ENCODE data around the gene LILRA2. TPM values are rescaled to one million over a fixed set of nuclear protein-coding genes. Genes with fewer than 3 reads are reported as not detected.
A peak's percentile ranks its signal among the peaks of the same experiment; 100 is the strongest.

LILRA2 gene
- total RNA-seq, 6 experiments from 2014 or later: 1.4 to 8.3 (median 2.4) TPM

DNA sequence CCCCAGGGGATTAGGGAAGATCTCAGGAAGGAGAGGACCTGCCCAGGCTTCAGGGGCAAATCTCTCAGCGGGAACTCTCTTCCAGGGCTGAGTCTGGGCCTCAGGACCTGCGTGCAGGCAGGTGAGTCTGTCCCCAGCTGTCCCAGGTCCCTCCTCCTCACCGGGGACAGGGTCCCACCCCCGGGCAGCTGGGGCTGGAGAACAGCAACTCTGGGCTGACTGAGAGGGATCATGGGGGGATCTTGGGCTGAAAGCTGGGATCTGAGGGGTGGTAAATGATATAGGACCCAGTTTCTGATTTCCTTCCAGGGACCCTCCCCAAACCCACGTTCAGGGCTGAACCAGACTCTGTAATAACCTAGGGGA, 34.2 kb downstream of the LILRA2 start:
- H3K4me3 ChIP-seq: no peak overlapping the region
- no peak overlapping the region for H3K27ac ChIP-seq
- H3K4me1 ChIP-seq: no peaks in the 10 kb centered on the region
- no peak for DNase-seq
- H3K27me3 ChIP-seq: no peaks in the 10 kb centered on the region
- TF ChIP-seq POLR2A (IDR thresholded peaks at IDR 0.05) (no peak), CTCF (IDR thresholded peaks at IDR 0.05) (no peak)
- H3K9me3 ChIP-seq: no peaks in the 10 kb centered on the region
- no peaks in the 10 kb centered on the region for H3K36me3 ChIP-seq
- WGBS (ENCODE audit: insufficient coverage, low coverage, low lambda C conversion rate, missing lambda C conversion rate): no CpG with 5 or more reads among the region's 5 CpGs
- intact Hi-C loops (cut with DNase I): no loop called here
- no peak for ATAC-seq

DNA sequence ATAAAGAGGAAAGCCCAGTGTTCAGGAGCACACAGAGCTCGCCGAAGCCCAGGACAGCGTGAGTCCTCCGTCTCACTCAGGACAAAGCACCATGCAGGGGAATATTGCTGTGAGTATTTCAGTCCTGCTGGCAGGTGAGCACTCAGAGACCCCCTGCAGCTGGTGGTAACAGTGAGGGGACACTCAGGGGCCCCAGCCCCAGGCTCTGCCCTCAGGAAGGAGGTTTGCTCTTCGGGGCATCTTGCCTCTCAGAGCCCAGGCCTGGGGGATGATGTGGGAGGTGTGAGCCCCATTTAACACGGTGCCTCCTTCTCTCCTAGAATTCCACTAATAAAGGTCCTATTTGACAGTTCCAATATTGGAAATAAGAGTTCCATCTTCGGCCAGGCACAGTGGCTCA, 34.6 kb downstream of the LILRA2 start:
- WGBS (ENCODE audit: insufficient coverage, low coverage, low lambda C conversion rate, missing lambda C conversion rate): 38% methylated on average over 3 of the region's 7 CpGs
- DNase-seq (no peak), ATAC-seq (no peak)

DNA sequence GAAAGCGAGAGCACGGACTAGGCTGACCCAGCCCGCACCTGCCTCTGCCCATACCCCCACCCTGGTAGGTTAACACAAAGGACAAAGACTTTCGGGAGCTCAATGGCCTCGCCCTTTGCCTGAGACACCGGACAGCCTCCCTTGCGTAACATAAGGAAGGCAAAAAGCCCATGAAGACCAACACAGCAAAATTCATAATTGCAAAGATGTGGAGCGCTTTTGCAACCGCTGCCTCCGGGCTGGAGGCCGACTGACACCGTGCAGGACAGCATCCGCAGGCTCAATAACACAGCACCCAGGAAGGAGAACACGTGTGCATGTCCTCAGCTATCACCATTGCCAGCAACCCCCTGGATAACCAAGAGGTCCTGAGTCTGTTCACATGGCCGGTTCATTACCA, 35.2 kb downstream of the LILRA2 start:
- TF ChIP-seq POLR2A (IDR thresholded peaks at IDR 0.05) (no peak), CTCF (IDR thresholded peaks at IDR 0.05) (no peak)

More for the DNA sequence above, 34.6 kb downstream of the LILRA2 start:
- Histone ChIP-seq H3K9me3 (no peaks in the 10 kb centered on the region), H3K36me3 (no peaks in the 10 kb centered on the region), H3K27ac (no peak overlapping the region), H3K4me1 (no peaks in the 10 kb centered on the region), H3K4me3 (no peak overlapping the region), H3K27me3 (no peaks in the 10 kb centered on the region)
- intact Hi-C loops (cut with DNase I): no loop called here
- TF ChIP-seq POLR2A (IDR thresholded peaks at IDR 0.05) (no peak), CTCF (IDR thresholded peaks at IDR 0.05) (no peak)

DNA sequence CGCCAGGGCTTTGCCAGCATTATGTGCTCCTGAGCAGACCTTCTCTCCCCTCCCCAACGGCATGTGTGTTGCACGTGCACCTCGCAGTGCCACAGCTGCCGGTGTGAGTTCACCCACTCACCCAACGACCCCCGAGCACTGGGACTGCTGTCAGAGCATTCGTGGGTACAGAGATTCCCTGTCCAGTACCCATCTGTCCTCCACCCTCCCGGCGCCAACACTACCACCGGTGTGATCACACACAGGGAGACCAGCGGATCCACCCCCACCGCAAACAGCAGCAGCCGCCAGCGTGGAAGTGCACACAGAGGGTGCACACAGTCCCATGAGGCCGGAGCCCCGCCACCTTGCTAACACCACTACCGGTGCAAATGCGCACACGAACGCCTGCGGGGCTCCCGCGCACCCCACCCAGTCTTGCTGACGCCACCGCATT, 35.8 kb downstream of the LILRA2 start:
- no peak for DNase-seq

More for the DNA sequence above, 35.2 kb downstream of the LILRA2 start:
- Histone ChIP-seq H3K4me1 (no peaks in the 10 kb centered on the region), H3K4me3 (no peak overlapping the region), H3K36me3 (no peaks in the 10 kb centered on the region), H3K27ac (no peak overlapping the region), H3K9me3 (no peaks in the 10 kb centered on the region), H3K27me3 (no peaks in the 10 kb centered on the region)
- no peak for DNase-seq
- intact Hi-C loops (cut with DNase I): no loop called here
- 62% methylated on average over 6 of the region's 15 CpGs for WGBS (ENCODE audit: insufficient coverage, low coverage, low lambda C conversion rate, missing lambda C conversion rate)
- ATAC-seq: peak in 1 of 4 donors; percentile 33

More for the DNA sequence above, 35.8 kb downstream of the LILRA2 start:
- 78% methylated on average over 4 of the region's 26 CpGs for WGBS (ENCODE audit: insufficient coverage, low coverage, low lambda C conversion rate, missing lambda C conversion rate)
- H3K4me3 ChIP-seq: no peak overlapping the region
- H3K27me3 ChIP-seq: no peaks in the 10 kb centered on the region
- intact Hi-C loops (cut with DNase I): no loop called here
- no peaks in the 10 kb centered on the region for H3K9me3 ChIP-seq
- H3K27ac ChIP-seq: no peak overlapping the region
- no peaks in the 10 kb centered on the region for H3K36me3 ChIP-seq
- TF ChIP-seq CTCF (IDR thresholded peaks at IDR 0.05): no peak
- no peak for TF ChIP-seq POLR2A (IDR thresholded peaks at IDR 0.05)
- no peaks in the 10 kb centered on the region for H3K4me1 ChIP-seq
- ATAC-seq: no peak
